A673 (cell line): ENCODE measurements around the gene COMMD2.

ENCODE experiments used
- EZH2 ChIP-seq: fragments of 200-600 bp; sonication (generic); IDR thresholded peaks from 2 replicates; pipeline ENCODE4 v1.6.1; 2017; ENCODE audit warnings: borderline replicate concordance, low read depth, mild to moderate bottlenecking, mixed read lengths, antibody characterized with exemption, low read length; ENCODE audit not compliant: poor library complexity, severe bottlenecking
- TF ChIP-seq, protein P1 (sequence below): fragments of 300-800, 200-600 bp; sonication (generic); conservative IDR thresholded peaks from 2 replicates; pipeline ENCODE4 v1.5.1; 2017; ENCODE audit warnings: low read depth, mild to moderate bottlenecking, antibody characterized with exemption, low read length, moderate library complexity, mixed read lengths

DNA sequence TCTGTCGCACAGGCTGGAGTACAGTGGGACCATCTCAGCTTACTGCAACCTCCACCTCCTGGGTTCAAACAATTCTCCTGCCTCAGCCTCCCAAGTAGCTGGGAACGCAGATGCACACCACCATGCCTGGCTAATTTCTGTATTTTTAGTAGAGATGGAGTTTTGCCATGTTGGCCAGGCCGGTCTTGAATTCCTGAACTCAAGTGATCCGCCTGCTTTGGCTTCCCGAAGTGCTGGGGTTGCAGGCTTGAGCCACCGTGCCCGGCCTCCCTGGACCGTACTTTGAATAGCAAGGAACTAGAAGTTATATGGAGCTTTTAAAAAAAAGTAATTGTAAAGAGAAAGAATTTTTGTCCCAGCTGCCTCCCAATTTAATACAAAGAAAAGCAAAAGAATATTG is 48.4 kb upstream of the COMMD2 start:
- TF ChIP-seq, protein P1, sequence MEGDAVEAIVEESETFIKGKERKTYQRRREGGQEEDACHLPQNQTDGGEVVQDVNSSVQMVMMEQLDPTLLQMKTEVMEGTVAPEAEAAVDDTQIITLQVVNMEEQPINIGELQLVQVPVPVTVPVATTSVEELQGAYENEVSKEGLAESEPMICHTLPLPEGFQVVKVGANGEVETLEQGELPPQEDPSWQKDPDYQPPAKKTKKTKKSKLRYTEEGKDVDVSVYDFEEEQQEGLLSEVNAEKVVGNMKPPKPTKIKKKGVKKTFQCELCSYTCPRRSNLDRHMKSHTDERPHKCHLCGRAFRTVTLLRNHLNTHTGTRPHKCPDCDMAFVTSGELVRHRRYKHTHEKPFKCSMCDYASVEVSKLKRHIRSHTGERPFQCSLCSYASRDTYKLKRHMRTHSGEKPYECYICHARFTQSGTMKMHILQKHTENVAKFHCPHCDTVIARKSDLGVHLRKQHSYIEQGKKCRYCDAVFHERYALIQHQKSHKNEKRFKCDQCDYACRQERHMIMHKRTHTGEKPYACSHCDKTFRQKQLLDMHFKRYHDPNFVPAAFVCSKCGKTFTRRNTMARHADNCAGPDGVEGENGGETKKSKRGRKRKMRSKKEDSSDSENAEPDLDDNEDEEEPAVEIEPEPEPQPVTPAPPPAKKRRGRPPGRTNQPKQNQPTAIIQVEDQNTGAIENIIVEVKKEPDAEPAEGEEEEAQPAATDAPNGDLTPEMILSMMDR, result no peak
- no peak for TF ChIP-seq EZH2
